HL-60 (cell line): ENCODE measurements around the gene DGKI.

Experiments used
- DNase-seq, 2 experiments: peaks; one replicate each; pipeline ENCODE4 v3.0.0-alpha.2; 2010 to 2020; ENCODE audit warnings: low read depth in 1 of 2, low spot score in 1 of 2
- H3K27ac ChIP-seq: fragments of 250-450 bp; sonication (Bioruptor Pico); replicated peaks from 2 replicates; pipeline ENCODE4 v1.5.1; 2020; ENCODE audit warnings: mild to moderate bottlenecking, moderate library complexity
- H3K27me3 ChIP-seq: fragments of 250-450 bp; sonication (Bioruptor Pico); 2 replicates; pipeline ENCODE4 v1.5.1; 2021; ENCODE audit warnings: mild to moderate bottlenecking, moderate library complexity; ENCODE audit not compliant: insufficient read depth, poor library complexity, severe bottlenecking
- H3K4me3 ChIP-seq: replicated peaks from 2 replicates; pipeline ENCODE4 v1.5.1; 2011; ENCODE audit warnings: mild to moderate bottlenecking, control low read depth, low read length; ENCODE audit not compliant: insufficient read depth
- GABPA ChIP-seq: IDR thresholded peaks from 2 replicates; pipeline ENCODE4 v1.6.1; 2012; ENCODE audit warnings: low read depth
- POLR2AphosphoS5 ChIP-seq: IDR thresholded peaks from 2 replicates; pipeline ENCODE4 v1.6.1; 2012; ENCODE audit warnings: low read depth
- SPI1 ChIP-seq: IDR thresholded peaks from 2 replicates; pipeline ENCODE4 v1.6.1; 2012; ENCODE audit warnings: low read depth, mild to moderate bottlenecking, borderline replicate concordance
- TF ChIP-seq, protein P1 (sequence below): IDR thresholded peaks from one replicate; pipeline ENCODE4 v1.5.1; 2011; ENCODE audit warnings: low read length, control low read depth, inconsistent platforms; ENCODE audit not compliant: insufficient read depth
- TF ChIP-seq, protein P2 (sequence below): IDR thresholded peaks from 2 replicates; pipeline ENCODE4 v1.6.1; 2012; ENCODE audit warnings: low read depth; ENCODE audit not compliant: insufficient replicate concordance

DGKI gene

DNA sequence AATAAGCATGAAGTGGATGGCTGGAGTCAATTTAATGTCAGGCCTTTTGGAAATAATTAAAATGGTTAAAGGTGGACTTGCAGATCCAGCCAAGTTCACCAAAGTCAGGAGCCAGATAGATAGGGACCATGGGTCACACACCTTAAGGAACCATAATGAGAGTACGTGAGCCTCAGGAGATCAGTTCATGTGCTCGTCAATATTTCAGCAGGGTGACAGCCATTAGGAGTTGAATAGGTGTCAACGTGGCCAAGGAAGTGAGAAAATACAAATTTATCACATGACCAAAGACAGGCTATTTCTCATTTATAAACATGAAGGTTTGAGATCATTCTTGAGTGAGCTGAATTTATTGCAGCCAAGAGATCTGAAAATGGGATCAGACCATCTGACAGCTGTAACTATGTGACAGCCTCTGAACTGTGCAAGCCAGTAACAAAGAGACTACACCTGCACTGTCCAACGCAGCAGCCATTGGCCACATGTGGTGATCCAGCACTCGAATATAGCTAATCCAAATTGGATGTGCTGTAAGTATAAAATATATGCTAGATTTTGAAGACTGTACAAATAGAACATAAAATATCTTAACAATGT is 253.6 kb downstream of the DGKI start:
- Histone ChIP-seq H3K27me3 (no peaks in the 10 kb centered on the region), H3K4me3 (no peak overlapping the region), H3K27ac (no peak overlapping the region)
- no peak for DNase-seq
- TF ChIP-seq GABPA (no peak), POLR2AphosphoS5 (no peak)

DNA sequence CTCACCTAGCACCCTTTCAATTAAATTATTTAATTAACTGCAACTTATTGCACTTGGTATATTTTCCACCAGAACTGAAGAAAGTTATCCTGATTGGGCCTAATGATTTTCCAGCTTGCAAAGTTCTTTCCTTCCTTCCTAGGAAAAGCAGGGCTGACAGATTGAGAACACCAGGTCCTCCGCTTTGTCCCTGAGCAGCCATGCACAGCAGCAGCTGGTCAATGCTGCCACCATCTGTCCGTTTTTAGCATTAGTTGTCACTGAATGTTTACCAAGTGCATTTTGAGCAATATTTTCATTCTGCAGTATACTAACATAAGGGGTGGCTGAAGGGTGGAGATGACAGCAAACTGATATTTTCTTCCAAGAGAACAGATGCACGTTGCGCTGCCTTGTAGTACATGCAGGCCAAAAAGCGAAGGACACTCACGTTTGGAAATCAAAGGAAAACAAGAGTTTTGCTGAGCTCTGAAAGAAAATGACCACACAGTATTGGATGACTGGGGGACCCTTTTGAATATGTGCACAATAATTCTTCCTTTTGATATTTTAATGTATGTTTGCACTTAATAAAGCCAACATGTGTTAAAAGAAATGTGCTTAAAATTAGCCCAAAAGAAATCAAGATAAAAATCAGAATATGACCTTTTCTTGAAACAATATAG is 254.4 kb downstream of the DGKI start:
- peak in 1 of 2 experiments; percentile 29 for DNase-seq
- H3K4me3 ChIP-seq = no peak overlapping the region

DNA sequence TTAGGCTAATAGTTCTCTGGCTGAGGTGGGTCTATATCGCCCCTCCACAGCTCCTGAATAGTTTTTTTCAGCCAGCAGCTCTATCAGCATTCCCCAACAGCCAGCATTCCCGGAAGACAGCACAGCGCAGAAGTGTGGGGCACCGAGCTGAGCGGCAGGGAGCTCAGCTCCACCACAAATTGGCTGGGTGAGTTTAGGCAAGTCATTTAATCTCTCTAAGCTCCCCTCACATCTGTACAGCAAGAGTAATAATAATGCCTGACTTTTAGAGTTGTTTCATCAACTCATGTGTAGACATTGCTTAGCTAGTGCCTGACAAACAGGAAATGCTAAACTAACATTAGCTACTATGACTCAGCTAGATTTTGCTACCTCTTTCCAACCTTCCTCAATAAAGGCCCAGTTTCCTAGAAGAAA is 255.3 kb downstream of the DGKI start:
- TF ChIP-seq, protein P1, sequence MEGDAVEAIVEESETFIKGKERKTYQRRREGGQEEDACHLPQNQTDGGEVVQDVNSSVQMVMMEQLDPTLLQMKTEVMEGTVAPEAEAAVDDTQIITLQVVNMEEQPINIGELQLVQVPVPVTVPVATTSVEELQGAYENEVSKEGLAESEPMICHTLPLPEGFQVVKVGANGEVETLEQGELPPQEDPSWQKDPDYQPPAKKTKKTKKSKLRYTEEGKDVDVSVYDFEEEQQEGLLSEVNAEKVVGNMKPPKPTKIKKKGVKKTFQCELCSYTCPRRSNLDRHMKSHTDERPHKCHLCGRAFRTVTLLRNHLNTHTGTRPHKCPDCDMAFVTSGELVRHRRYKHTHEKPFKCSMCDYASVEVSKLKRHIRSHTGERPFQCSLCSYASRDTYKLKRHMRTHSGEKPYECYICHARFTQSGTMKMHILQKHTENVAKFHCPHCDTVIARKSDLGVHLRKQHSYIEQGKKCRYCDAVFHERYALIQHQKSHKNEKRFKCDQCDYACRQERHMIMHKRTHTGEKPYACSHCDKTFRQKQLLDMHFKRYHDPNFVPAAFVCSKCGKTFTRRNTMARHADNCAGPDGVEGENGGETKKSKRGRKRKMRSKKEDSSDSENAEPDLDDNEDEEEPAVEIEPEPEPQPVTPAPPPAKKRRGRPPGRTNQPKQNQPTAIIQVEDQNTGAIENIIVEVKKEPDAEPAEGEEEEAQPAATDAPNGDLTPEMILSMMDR = no peak
- no peak for TF ChIP-seq POLR2AphosphoS5
- TF ChIP-seq, protein P2, sequence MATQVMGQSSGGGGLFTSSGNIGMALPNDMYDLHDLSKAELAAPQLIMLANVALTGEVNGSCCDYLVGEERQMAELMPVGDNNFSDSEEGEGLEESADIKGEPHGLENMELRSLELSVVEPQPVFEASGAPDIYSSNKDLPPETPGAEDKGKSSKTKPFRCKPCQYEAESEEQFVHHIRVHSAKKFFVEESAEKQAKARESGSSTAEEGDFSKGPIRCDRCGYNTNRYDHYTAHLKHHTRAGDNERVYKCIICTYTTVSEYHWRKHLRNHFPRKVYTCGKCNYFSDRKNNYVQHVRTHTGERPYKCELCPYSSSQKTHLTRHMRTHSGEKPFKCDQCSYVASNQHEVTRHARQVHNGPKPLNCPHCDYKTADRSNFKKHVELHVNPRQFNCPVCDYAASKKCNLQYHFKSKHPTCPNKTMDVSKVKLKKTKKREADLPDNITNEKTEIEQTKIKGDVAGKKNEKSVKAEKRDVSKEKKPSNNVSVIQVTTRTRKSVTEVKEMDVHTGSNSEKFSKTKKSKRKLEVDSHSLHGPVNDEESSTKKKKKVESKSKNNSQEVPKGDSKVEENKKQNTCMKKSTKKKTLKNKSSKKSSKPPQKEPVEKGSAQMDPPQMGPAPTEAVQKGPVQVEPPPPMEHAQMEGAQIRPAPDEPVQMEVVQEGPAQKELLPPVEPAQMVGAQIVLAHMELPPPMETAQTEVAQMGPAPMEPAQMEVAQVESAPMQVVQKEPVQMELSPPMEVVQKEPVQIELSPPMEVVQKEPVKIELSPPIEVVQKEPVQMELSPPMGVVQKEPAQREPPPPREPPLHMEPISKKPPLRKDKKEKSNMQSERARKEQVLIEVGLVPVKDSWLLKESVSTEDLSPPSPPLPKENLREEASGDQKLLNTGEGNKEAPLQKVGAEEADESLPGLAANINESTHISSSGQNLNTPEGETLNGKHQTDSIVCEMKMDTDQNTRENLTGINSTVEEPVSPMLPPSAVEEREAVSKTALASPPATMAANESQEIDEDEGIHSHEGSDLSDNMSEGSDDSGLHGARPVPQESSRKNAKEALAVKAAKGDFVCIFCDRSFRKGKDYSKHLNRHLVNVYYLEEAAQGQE = no peak
- no peak for TF ChIP-seq GABPA
- TF ChIP-seq SPI1 = no peak
- Histone ChIP-seq H3K4me3 (no peak overlapping the region), H3K27ac (no peak overlapping the region), H3K27me3 (no peaks in the 10 kb centered on the region)
- no peak for DNase-seq

More for the DNA sequence above, 254.4 kb downstream of the DGKI start:
- TF ChIP-seq, protein P1 = peak; percentile 27
- TF ChIP-seq, protein P2 = no peak
- TF ChIP-seq GABPA = no peak
- no peak overlapping the region for H3K27ac ChIP-seq
- H3K27me3 ChIP-seq = no peaks in the 10 kb centered on the region

DNA sequence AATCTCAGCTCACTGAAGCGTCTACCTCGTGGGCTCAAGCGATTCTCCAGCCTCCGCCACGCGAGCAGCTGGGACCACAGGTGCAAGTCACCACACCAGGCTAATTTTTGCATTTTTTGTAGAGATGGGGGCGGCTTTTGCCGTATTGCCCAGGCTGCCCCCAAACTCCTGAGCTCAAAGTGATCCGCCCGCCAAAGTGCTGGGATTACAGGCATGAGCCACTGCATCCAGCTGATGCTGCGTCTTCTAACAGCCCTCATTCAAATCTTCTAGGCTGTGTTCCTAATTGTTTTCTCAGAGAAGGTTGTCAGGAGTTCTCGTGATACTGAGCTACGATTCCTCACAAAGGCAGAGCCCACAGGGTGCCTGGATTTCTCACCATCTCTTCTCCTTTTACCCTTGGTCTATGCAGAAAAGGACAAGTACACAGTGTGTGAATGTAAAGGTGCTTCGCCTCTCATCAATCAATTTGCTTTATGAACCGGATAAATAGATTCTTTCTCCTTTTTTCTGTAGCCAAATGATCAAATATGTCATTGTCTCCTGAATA is 255.9 kb downstream of the DGKI start:
- H3K4me3 ChIP-seq = no peak overlapping the region
- DNase-seq = no peak
- TF ChIP-seq, protein P2 = no peak
- TF ChIP-seq SPI1 (no peak), GABPA (no peak), POLR2AphosphoS5 (no peak)
- TF ChIP-seq, protein P1 = no peak
- no peaks in the 10 kb centered on the region for H3K27me3 ChIP-seq
- no peak overlapping the region for H3K27ac ChIP-seq
